H7 (cell line): ENCODE measurements around the gene ERVFRD-1. TPM values are rescaled to one million over a fixed set of nuclear protein-coding genes. Genes with fewer than 3 reads are reported as not detected.
"Not testable (repeated sequence)": the region's sequence is repeated elsewhere in the genome, so short reads cannot be mapped to it uniquely, and the experiment has no call there.

Source experiments
- DNase-seq: peaks from one replicate; pipeline ENCODE4 v3.0.0; 2012
- H3K27me3 ChIP-seq: 2 replicates; pipeline ENCODE4 v1.6.0; 2011; ENCODE audit warnings: mild to moderate bottlenecking, low read length; ENCODE audit not compliant: control insufficient read depth, insufficient read depth
- H3K36me3 ChIP-seq: replicated peaks from 2 replicates; pipeline ENCODE4 v1.5.1; 2011; ENCODE audit warnings: low read length; ENCODE audit not compliant: control insufficient read depth, insufficient read depth
- H3K4me3 ChIP-seq: 2 replicates; pipeline ENCODE4 v1.5.1; 2011; ENCODE audit warnings: low read depth, mild to moderate bottlenecking, control low read depth, low read length, moderate library complexity; ENCODE audit not compliant: insufficient read depth
- total RNA-seq: library from RNA; depleted of rRNA; stranded (reverse); fragments of >200 nt; shearing (Covaris generic); gene quantifications from 2 replicates; pipeline ENCODE4 v1.2.3, GENCODE V29; 2014

The ERVFRD-1 gene
- total RNA-seq, 1 experiment from 2014 or later, result not detected

GRCh38 chr6:11139051-11139960 lies 27.8 kb upstream of the ERVFRD-1 start:
- Histone ChIP-seq H3K27me3 (no peaks in the 10 kb centered on the region), H3K36me3 (peaks cover 3% of the 10 kb centered on the region)
- no peak for DNase-seq

DNA sequence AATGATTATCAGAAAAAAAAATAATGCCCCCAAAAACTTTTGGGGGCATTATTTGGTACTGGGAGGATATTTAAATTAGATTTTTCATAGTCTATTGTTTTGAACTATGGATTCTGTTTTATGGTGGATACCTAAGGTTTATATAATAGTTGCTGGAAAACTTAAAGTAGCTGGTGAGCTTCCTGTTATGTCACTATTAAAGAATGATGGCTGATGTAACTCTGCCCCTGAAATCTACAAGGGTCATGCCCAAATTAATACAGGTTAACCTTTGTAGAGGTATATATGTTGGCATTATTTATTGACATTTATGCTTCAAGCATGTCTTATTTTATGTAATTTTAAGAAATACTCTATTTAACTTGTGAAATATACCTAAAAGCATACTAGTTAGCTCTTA lies 25.3 kb upstream of the ERVFRD-1 start:
- no peak for DNase-seq
- Histone ChIP-seq H3K27me3 (no peaks in the 10 kb centered on the region), H3K4me3 (no peak overlapping the region), H3K36me3 (peaks cover 3% of the 10 kb centered on the region)

More at GRCh38 chr6:11139051-11139960, 27.8 kb upstream of the ERVFRD-1 start:
- H3K4me3 ChIP-seq, result no peak overlapping the region

DNA sequence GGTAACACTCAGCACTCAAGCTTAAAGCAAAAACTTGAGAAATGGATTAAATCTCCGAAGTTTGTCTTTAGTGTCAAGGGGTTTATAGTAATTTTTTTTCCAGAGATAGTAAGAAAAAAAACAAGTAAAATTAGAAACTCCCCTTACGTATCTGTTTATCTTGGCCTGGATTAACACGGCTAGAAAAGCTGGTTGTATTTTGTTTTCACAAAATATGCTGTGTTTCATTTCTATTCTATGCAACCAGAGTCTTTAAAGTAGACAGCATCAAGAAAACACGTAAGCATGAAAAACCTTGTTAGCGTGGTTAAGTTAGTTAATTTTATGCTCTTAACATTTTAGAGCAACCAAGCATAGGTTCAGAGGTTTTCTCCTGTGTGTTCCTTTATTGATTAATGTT lies 21.8 kb upstream of the ERVFRD-1 start:
- Histone ChIP-seq H3K27me3 (no peaks in the 10 kb centered on the region), H3K36me3 (peaks cover 3% of the 10 kb centered on the region), H3K4me3 (no peak overlapping the region)
- no peak for DNase-seq

GRCh38 chr6:11132194-11132888 lies 20.8 kb upstream of the ERVFRD-1 start:
- Histone ChIP-seq H3K27me3 (no peaks in the 10 kb centered on the region), H3K36me3 (peaks cover 3% of the 10 kb centered on the region), H3K4me3 (no peak overlapping the region)
- DNase-seq, result no peak

GRCh38 chr6:11130605-11131004 lies 19.1 kb upstream of the ERVFRD-1 start:
- peaks cover 3% of the 10 kb centered on the region for H3K36me3 ChIP-seq
- DNase-seq, result no peak
- no peaks in the 10 kb centered on the region for H3K27me3 ChIP-seq
- H3K4me3 ChIP-seq, result no peak overlapping the region

DNA sequence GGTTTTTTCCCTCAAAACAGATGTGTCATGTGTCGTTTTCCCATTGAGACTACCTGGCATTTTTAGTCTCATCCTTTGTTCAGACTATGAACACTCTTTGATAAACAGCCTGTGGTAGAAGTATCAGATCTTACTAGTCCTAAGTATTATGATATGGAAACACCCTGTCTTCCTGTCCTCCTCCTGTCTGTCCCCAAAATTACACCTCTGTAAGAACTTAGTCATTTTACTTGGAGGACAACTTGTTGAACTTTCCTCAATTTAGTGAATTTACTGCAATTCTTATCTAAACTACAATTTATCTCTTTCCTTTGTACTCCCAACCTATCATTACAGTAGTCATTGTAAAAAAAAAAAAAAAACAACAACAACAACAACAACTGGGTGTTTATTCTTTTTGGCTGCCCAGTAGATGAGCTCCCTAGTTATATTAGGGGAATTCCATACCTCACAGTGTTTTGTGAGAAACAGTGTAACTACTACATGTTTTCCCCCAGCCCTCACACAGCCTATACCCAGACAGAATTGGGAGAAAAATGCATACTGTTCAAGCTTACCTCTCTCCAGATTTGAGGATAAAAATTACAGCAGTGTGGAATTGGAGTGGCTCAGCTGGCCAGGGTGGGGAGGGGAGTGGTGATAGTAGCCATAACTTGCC lies 18.5 kb upstream of the ERVFRD-1 start:
- Histone ChIP-seq H3K27me3 (no peaks in the 10 kb centered on the region), H3K36me3 (no peaks in the 10 kb centered on the region; the same call in none of the 2 replicates), H3K4me3 (no peak overlapping the region)
- DNase-seq, result no peak

GRCh38 chr6:11128608-11129007 lies 17.1 kb upstream of the ERVFRD-1 start:
- H3K27me3 ChIP-seq, result no peaks in the 10 kb centered on the region
- no peaks in the 10 kb centered on the region for H3K36me3 ChIP-seq
- no peak for DNase-seq
- no peak overlapping the region for H3K4me3 ChIP-seq

DNA sequence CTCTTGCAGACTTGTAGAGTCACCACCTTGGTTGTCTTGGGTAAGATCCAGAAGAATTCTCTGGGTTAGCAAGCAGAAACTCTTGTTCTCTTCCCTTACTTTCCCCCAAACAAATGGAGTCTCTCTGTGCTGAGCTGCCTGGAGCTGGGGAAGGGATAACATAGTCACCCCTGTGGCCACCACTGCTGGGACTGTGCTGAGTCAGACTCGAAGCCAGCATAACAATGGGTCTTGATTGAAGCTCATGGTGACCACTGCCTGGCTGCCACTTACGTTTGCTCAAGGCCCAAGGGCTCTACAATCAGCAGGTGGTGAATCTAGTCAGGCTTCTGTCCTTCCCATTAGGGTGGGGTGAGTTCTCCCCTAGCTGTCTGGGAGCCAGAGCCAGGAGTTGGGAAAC lies 15.4 kb upstream of the ERVFRD-1 start:
- DNase-seq, result no peak
- H3K36me3 ChIP-seq, result no peaks in the 10 kb centered on the region
- H3K4me3 ChIP-seq, result no peak overlapping the region
- no peaks in the 10 kb centered on the region for H3K27me3 ChIP-seq

DNA sequence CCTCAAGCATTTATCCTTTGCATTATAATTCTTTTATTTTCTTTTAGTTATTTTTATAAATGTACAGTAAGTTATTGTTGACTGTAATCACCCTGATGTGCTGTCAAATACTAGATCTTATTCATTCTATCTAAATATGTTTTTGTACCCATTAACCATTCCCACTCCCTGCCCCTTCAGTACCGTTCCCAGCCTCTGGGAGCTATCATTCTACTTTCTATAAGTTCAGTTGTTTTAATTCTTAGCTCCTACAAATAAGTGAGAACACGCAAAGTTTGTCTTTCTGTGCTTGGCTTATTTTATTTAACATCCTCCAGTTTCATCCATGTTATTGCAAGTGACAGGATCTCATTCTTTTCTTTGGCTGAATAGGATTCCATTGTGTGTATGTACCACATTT lies 12.5 kb upstream of the ERVFRD-1 start:
- Histone ChIP-seq H3K36me3 (no peaks in the 10 kb centered on the region), H3K4me3 (no peak overlapping the region), H3K27me3 (no peaks in the 10 kb centered on the region)
- no peak for DNase-seq

GRCh38 chr6:11122380-11122779 lies 10.9 kb upstream of the ERVFRD-1 start:
- Histone ChIP-seq H3K4me3 (no peak overlapping the region), H3K36me3 (no peaks in the 10 kb centered on the region), H3K27me3 (no peaks in the 10 kb centered on the region)
- DNase-seq, result no peak

GRCh38 chr6:11121851-11122250 lies 10.3 kb upstream of the ERVFRD-1 start:
- no peak overlapping the region for H3K4me3 ChIP-seq
- H3K36me3 ChIP-seq, result no peaks in the 10 kb centered on the region
- H3K27me3 ChIP-seq, result no peaks in the 10 kb centered on the region
- no peak for DNase-seq

DNA sequence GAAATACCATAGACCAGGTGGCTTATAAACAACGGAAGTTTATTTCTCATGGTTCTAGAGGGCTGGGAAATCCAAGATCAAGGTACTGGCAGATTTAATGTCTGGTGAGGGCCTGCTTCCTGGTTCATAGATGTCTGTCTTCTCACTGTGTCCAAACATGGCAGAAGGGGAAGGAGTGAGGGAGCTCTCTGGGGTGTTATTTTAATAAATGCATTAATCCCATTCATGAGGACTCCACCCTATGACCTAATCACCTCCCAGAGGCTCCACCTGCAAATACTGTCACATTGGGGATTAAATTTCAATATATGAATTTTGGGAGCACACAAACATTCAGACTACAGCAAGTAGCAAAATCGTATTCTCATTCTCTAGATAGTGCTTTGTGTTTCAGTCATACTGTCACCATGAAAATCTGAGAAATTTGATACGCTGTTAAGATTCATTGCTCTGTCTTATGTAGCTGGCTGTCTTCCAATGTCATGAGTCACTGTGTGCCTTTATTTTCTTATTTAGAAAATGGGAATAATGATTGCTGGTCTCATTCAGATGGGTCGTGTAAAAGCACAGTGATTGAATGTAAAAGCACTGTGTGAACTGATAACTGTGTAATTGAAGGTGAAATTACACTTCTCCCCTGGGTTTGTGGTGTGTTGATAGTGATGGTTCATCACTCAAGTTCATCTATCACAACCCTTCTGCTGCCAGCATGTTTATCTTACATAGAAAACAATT lies 8.9 kb upstream of the ERVFRD-1 start:
- Histone ChIP-seq H3K4me3 (no peak overlapping the region), H3K27me3 (no peaks in the 10 kb centered on the region)
- no peak for DNase-seq

DNA sequence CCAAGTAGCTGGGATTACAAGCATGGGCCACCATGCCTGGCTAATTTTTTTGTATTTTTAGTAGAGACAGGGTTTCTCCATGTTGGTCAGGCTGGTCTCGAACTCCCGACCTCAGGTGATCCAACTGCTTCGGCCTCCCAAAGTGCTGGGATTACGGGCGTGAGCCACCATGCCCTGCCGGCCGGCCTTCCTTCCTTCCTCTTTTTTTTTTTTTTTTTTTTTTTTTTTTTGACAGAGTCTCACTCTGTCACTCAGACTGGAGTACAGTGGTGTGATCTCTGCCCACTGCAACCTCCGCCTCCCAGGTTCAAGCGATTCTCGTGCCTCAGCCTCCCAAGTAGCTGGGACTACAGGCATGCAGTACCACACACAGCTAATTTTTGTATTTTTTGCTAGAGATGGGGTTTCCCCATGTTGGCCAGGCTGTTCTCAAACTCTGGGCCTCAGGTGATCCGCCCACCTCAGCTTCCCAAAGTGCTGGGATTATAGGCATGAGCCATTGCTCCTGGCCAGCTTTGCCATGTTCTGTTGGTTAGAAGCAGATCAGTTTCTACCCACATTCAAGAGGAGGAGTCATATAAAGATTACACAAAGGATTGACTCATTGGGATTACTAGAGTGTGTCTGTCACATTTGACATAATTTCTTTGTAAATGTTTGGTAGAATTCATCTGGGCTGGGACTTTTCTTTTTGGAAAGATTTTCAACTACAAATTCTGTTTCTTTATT lies 4.4 kb upstream of the ERVFRD-1 start:
- not testable (repeated sequence) for H3K36me3 ChIP-seq, H3K4me3 ChIP-seq, H3K27me3 ChIP-seq, DNase-seq

More for the DNA sequence above, 8.9 kb upstream of the ERVFRD-1 start:
- H3K36me3 ChIP-seq, result no peaks in the 10 kb centered on the region

DNA sequence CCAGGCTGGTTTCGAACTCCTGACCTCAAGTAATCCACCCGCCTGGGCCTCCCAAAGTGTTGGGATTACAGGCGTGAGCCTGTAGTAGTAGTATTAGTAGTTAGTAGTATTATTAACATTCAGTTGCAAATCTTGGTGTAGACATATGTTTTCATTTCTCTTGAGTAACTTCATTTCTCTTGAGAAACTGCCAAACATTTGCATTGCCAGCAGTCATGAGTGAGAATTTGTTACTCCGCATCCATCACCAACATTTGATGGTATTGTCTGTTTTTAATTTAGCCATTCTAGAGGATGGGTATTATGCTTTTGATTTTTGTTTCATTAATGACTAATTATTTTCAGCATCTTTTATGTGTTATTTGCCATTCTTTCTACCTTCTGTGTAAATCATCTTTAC lies 1.5 kb upstream of the ERVFRD-1 start:
- no peak for DNase-seq
- Histone ChIP-seq H3K27me3 (no peaks in the 10 kb centered on the region), H3K4me3 (no peak overlapping the region), H3K36me3 (no peaks in the 10 kb centered on the region)
